WTC11 (cell line): Measurements from ENCODE around the gene ZNF627.

Source experiments
- ESRRA ChIP-seq: sonication (generic); formaldehyde crosslinking; IDR thresholded peaks from 2 replicates; pipeline ENCODE4 v1.8.1; 2022; ENCODE audit warnings: mild to moderate bottlenecking, missing genetic modification reagents, borderline replicate concordance
- JAZF1 ChIP-seq: fragments of 250-450 bp; sonication (Bioruptor Pico); IDR thresholded peaks from 2 replicates; pipeline ENCODE4 v1.9.0; 2021; ENCODE audit warnings: moderate library complexity, mild to moderate bottlenecking, inconsistent platforms
- TF ChIP-seq, protein P1 (sequence below): fragments of 200-600 bp; IDR thresholded peaks from 2 replicates; pipeline ENCODE4 v1.8.0; 2022; ENCODE audit warnings: antibody characterized with exemption
- TF ChIP-seq, protein P2 (sequence below): sonication (generic); formaldehyde crosslinking; IDR thresholded peaks from 2 replicates; pipeline ENCODE4 v1.8.1; 2023; ENCODE audit warnings: mild to moderate bottlenecking, missing genetic modification reagents, moderate library complexity
- TF ChIP-seq, protein P3 (sequence below): sonication (generic); formaldehyde crosslinking; IDR thresholded peaks from 2 replicates; pipeline ENCODE4 v1.8.1; 2023; ENCODE audit warnings: mild to moderate bottlenecking, missing genetic modification reagents
- TF ChIP-seq, protein P4 (sequence below): sonication (generic); formaldehyde crosslinking; IDR thresholded peaks from 2 replicates; pipeline ENCODE4 v1.8.0; 2022; ENCODE audit warnings: mild to moderate bottlenecking, missing genetic modification reagents
- TF ChIP-seq, protein P5 (sequence below): sonication (generic); formaldehyde crosslinking; IDR thresholded peaks from 2 replicates; pipeline ENCODE4 v1.8.0; 2022; ENCODE audit warnings: missing genetic modification reagents

DNA sequence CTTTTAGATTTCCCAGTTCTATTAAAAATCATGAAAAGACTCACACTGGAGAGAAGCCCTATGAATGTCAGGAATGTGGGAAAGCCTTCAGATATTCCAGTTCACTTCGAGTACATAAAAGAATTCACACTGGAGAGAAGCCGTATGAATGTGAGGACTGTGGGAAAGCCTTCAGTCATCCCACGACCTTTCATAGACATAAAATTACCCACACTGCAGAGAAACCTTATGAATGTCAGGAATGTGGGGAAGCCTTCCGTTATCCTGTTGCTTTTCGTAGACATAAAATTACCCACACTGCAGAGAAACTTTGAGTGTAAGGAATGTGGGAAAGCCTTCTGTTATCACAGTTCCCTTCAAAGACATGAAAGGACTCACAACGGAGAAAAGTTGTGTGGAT, 55.2 kb downstream of the ZNF627 start:
- TF ChIP-seq, protein P1, sequence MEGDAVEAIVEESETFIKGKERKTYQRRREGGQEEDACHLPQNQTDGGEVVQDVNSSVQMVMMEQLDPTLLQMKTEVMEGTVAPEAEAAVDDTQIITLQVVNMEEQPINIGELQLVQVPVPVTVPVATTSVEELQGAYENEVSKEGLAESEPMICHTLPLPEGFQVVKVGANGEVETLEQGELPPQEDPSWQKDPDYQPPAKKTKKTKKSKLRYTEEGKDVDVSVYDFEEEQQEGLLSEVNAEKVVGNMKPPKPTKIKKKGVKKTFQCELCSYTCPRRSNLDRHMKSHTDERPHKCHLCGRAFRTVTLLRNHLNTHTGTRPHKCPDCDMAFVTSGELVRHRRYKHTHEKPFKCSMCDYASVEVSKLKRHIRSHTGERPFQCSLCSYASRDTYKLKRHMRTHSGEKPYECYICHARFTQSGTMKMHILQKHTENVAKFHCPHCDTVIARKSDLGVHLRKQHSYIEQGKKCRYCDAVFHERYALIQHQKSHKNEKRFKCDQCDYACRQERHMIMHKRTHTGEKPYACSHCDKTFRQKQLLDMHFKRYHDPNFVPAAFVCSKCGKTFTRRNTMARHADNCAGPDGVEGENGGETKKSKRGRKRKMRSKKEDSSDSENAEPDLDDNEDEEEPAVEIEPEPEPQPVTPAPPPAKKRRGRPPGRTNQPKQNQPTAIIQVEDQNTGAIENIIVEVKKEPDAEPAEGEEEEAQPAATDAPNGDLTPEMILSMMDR, result no peak
- TF ChIP-seq, protein P2, sequence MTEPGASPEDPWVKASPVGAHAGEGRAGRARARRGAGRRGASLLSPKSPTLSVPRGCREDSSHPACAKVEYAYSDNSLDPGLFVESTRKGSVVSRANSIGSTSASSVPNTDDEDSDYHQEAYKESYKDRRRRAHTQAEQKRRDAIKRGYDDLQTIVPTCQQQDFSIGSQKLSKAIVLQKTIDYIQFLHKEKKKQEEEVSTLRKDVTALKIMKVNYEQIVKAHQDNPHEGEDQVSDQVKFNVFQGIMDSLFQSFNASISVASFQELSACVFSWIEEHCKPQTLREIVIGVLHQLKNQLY, result no peak
- TF ChIP-seq, protein P3, sequence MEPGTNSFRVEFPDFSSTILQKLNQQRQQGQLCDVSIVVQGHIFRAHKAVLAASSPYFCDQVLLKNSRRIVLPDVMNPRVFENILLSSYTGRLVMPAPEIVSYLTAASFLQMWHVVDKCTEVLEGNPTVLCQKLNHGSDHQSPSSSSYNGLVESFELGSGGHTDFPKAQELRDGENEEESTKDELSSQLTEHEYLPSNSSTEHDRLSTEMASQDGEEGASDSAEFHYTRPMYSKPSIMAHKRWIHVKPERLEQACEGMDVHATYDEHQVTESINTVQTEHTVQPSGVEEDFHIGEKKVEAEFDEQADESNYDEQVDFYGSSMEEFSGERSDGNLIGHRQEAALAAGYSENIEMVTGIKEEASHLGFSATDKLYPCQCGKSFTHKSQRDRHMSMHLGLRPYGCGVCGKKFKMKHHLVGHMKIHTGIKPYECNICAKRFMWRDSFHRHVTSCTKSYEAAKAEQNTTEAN, result no peak
- TF ChIP-seq, protein P4, sequence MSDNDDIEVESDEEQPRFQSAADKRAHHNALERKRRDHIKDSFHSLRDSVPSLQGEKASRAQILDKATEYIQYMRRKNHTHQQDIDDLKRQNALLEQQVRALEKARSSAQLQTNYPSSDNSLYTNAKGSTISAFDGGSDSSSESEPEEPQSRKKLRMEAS (CRISPR knock-in tag), result no peak
- TF ChIP-seq, protein P5, sequence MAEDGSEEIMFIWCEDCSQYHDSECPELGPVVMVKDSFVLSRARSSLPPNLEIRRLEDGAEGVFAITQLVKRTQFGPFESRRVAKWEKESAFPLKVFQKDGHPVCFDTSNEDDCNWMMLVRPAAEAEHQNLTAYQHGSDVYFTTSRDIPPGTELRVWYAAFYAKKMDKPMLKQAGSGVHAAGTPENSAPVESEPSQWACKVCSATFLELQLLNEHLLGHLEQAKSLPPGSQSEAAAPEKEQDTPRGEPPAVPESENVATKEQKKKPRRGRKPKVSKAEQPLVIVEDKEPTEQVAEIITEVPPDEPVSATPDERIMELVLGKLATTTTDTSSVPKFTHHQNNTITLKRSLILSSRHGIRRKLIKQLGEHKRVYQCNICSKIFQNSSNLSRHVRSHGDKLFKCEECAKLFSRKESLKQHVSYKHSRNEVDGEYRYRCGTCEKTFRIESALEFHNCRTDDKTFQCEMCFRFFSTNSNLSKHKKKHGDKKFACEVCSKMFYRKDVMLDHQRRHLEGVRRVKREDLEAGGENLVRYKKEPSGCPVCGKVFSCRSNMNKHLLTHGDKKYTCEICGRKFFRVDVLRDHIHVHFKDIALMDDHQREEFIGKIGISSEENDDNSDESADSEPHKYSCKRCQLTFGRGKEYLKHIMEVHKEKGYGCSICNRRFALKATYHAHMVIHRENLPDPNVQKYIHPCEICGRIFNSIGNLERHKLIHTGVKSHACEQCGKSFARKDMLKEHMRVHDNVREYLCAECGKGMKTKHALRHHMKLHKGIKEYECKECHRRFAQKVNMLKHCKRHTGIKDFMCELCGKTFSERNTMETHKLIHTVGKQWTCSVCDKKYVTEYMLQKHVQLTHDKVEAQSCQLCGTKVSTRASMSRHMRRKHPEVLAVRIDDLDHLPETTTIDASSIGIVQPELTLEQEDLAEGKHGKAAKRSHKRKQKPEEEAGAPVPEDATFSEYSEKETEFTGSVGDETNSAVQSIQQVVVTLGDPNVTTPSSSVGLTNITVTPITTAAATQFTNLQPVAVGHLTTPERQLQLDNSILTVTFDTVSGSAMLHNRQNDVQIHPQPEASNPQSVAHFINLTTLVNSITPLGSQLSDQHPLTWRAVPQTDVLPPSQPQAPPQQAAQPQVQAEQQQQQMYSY (CRISPR knock-in tag), result no peak
- TF ChIP-seq JAZF1 (CRISPR knock-in tag) (no peak), ESRRA (CRISPR knock-in tag) (no peak)
